Measurements from ENCODE around the gene C5orf24. TPM values are rescaled to one million over a fixed set of nuclear protein-coding genes. Genes with fewer than 3 reads are reported as not detected.
"Not testable (repeated sequence)": the region's sequence is repeated elsewhere in the genome, so short reads cannot be mapped to it uniquely, and the experiment has no call there.

Gene C5orf24
- polyA plus RNA-seq, 3 donors: 5.6 to 17.1 (median 6.6) TPM

GRCh38 chr5:134881711-134882110, 35.9 kb downstream of the C5orf24 start:
- H3K27ac ChIP-seq (ENCODE audit: low read depth in 1 of 2, low read length in 2 of 2); H3K27me3 Mint-ChIP-seq (ENCODE audit: low read depth in 3 of 3); H3K9me3 Mint-ChIP-seq; H3K9me3 ChIP-seq (replicated peaks in 1 of 2; ENCODE audit: control insufficient read depth in 1 of 2, insufficient read depth in 1 of 2, low read length in 2 of 2); DNase-seq; H3K4me2 ChIP-seq (replicated peaks; ENCODE audit: extremely low read depth, low read length, poor library complexity, severe bottlenecking); intact Hi-C loops (cut with micrococcal nuclease); H2AFZ ChIP-seq (ENCODE audit: insufficient read depth, low read depth, low read length, poor library complexity, severe bottlenecking); H3K27me3 ChIP-seq (ENCODE audit: control insufficient read depth in 2 of 2, insufficient read depth in 2 of 2, low read length in 2 of 2); H3K4me3 ChIP-seq (replicated peaks in 1 of 3; ENCODE audit: low read depth in 2 of 3, low read length in 3 of 3); H3K4me1 Mint-ChIP-seq; H3K9ac ChIP-seq (ENCODE audit: insufficient read depth, low read length, poor library complexity, severe bottlenecking); H3K4me3 Mint-ChIP-seq; H3K4me1 ChIP-seq (ENCODE audit: control insufficient read depth in 1 of 2, insufficient read depth in 2 of 2, low read length in 2 of 2); H3K27ac Mint-ChIP-seq: not testable (repeated sequence)
- H3K36me3 Mint-ChIP-seq: peaks cover 17 to 28% of the 10 kb centered on the region in 2 donors
- Histone ChIP-seq H3K79me2 (ENCODE audit: insufficient read depth, low read length) (peaks cover 59% of the 10 kb centered on the region), H3K36me3 (replicated peaks in 1 of 2; ENCODE audit: control insufficient read depth in 1 of 2, insufficient read depth in 2 of 2, low read length in 2 of 2) (peaks cover 0 to 23% of the 10 kb centered on the region in 2 donors), H4K20me1 (ENCODE audit: insufficient read depth, low read length) (peaks cover 45% of the 10 kb centered on the region)
- 100% methylated on average over 7 of the region's 30 CpGs for WGBS (ENCODE audit: insufficient coverage)

GRCh38 chr5:134887593-134888159, 41.9 kb downstream of the C5orf24 start:
- no peaks in the 10 kb centered on the region for H3K4me1 Mint-ChIP-seq
- no peaks in the 10 kb centered on the region for H3K4me1 ChIP-seq (ENCODE audit: control insufficient read depth in 1 of 2, insufficient read depth in 2 of 2, low read length in 2 of 2)
- H3K36me3 ChIP-seq (replicated peaks in 1 of 2; ENCODE audit: control insufficient read depth in 1 of 2, insufficient read depth in 2 of 2, low read length in 2 of 2): peaks cover 26 to 59% of the 10 kb centered on the region in 2 donors
- DNase-seq: no peak
- 98% methylated on average over 12 of the region's 14 CpGs for WGBS (ENCODE audit: insufficient coverage)
- no peaks in the 10 kb centered on the region for H3K27me3 Mint-ChIP-seq (ENCODE audit: low read depth in 3 of 3)
- no peak overlapping the region for H3K27ac ChIP-seq (ENCODE audit: low read depth in 1 of 2, low read length in 2 of 2)
- TF ChIP-seq CTCF (IDR thresholded peaks at IDR 0.05): no peak
- H3K79me2 ChIP-seq (ENCODE audit: insufficient read depth, low read length): peaks cover 26% of the 10 kb centered on the region
- H3K36me3 Mint-ChIP-seq: peaks cover 34 to 37% of the 10 kb centered on the region in 2 donors
- H2AFZ ChIP-seq (ENCODE audit: insufficient read depth, low read depth, low read length, poor library complexity, severe bottlenecking): no peak overlapping the region
- intact Hi-C loops (cut with micrococcal nuclease): no loop called here
- H3K9ac ChIP-seq (ENCODE audit: insufficient read depth, low read length, poor library complexity, severe bottlenecking): no peak overlapping the region
- no peaks in the 10 kb centered on the region for H3K9me3 ChIP-seq (replicated peaks in 1 of 2; ENCODE audit: control insufficient read depth in 1 of 2, insufficient read depth in 1 of 2, low read length in 2 of 2)
- no peaks in the 10 kb centered on the region for H3K27me3 ChIP-seq (ENCODE audit: control insufficient read depth in 2 of 2, insufficient read depth in 2 of 2, low read length in 2 of 2)
- H3K4me3 ChIP-seq (replicated peaks in 1 of 3; ENCODE audit: low read depth in 2 of 3, low read length in 3 of 3): no peak overlapping the region
- H3K4me2 ChIP-seq (replicated peaks; ENCODE audit: extremely low read depth, low read length, poor library complexity, severe bottlenecking): no peak overlapping the region
- peaks cover 0 to 7% (median 0%) of the 10 kb centered on the region in 7 donors for H3K9me3 Mint-ChIP-seq
- no peak overlapping the region for H3K4me3 Mint-ChIP-seq
- H4K20me1 ChIP-seq (ENCODE audit: insufficient read depth, low read length): peaks cover 48% of the 10 kb centered on the region
- peak overlapping the region in 3 of 7 donors; percentile 2 to 12 (median 7) for H3K27ac Mint-ChIP-seq

Data from CD14-positive monocyte (primary cell).